BE2C (cell line): ENCODE data around the gene CBLB.
A peak's percentile ranks its signal among the peaks of the same experiment; 100 is the strongest.

Source experiments
- DNase-seq: peaks from one replicate; pipeline ENCODE4 v3.0.0-alpha.2; 2020
- H3K27me3 ChIP-seq: fragments of 250-450 bp; sonication (Bioruptor Pico); 2 replicates; pipeline ENCODE4 v1.5.1; 2020; ENCODE audit warnings: mild to moderate bottlenecking
- H3K36me3 ChIP-seq: fragments of 250-450 bp; sonication (Bioruptor Pico); 2 replicates; pipeline ENCODE4 v1.5.1; 2020; ENCODE audit warnings: mild to moderate bottlenecking
- H3K4me1 ChIP-seq: fragments of 250-450 bp; sonication (Bioruptor Pico); 2 replicates; pipeline ENCODE4 v1.5.1; 2020
- H3K4me3 ChIP-seq: 2 replicates; pipeline ENCODE4 v1.5.1; 2011; ENCODE audit warnings: low read depth, low read length
- H3K9me3 ChIP-seq: fragments of 250-450 bp; sonication (Bioruptor Pico); 2 replicates; pipeline ENCODE4 v1.5.1; 2020
- TF ChIP-seq, protein P1 (sequence below): IDR thresholded peaks from 2 replicates; pipeline ENCODE4 v1.5.1; 2012; ENCODE audit warnings: mild to moderate bottlenecking, low read depth, low read length

Gene CBLB

DNA sequence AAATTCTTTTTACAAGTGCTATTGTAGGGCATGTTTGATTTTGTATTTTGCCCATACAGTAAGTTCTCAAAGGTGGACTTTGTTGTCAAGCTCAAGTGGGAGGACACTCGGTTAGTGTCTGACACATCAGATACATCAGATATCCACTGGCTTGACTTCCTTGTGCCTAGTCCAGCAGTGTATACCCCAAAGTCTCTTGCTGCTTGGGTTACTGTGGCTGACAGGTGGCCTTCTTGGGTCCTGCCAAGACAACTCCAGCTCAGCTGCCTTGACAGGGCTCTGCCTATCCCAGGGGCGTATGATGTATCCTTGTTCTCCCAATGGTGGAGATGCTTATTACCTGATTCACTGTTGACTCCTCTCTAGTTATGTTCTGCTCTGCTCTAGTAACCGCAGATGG, 214.9 kb downstream of the CBLB start:
- H3K4me3 ChIP-seq = no peak overlapping the region
- peaks cover 3% of the 10 kb centered on the region; the same call in 1 of the 2 replicates for H3K4me1 ChIP-seq
- TF ChIP-seq, protein P1, sequence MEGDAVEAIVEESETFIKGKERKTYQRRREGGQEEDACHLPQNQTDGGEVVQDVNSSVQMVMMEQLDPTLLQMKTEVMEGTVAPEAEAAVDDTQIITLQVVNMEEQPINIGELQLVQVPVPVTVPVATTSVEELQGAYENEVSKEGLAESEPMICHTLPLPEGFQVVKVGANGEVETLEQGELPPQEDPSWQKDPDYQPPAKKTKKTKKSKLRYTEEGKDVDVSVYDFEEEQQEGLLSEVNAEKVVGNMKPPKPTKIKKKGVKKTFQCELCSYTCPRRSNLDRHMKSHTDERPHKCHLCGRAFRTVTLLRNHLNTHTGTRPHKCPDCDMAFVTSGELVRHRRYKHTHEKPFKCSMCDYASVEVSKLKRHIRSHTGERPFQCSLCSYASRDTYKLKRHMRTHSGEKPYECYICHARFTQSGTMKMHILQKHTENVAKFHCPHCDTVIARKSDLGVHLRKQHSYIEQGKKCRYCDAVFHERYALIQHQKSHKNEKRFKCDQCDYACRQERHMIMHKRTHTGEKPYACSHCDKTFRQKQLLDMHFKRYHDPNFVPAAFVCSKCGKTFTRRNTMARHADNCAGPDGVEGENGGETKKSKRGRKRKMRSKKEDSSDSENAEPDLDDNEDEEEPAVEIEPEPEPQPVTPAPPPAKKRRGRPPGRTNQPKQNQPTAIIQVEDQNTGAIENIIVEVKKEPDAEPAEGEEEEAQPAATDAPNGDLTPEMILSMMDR = no peak
- no peaks in the 10 kb centered on the region for H3K9me3 ChIP-seq
- no peak for DNase-seq
- no peaks in the 10 kb centered on the region for H3K27me3 ChIP-seq
- H3K36me3 ChIP-seq = peaks cover 6% of the 10 kb centered on the region

DNA sequence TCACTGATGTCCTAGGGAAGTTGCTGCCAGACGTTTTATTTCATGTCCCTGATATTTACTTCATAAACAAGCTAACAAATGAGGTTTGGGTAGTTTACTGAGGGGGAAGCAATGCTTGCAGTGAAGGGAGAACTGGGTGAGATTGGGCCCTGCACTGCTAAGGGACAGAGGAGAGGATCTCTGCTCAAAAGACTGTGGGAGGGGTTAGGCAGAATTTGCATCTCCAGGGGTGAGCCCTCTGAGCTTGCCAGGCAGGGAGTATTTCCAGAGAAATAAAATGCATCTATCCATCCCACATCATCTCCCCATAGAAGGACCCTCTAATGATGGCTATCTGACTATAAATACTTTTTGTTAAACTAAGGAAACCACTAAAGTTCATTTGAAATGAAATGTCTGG, 215.6 kb downstream of the CBLB start:
- H3K4me1 ChIP-seq = peaks cover 3% of the 10 kb centered on the region; the same call in 1 of the 2 replicates
- TF ChIP-seq, protein P1 = no peak
- no peak overlapping the region for H3K4me3 ChIP-seq
- H3K27me3 ChIP-seq = no peaks in the 10 kb centered on the region
- DNase-seq = no peak
- H3K9me3 ChIP-seq = no peaks in the 10 kb centered on the region
- H3K36me3 ChIP-seq = no peaks in the 10 kb centered on the region

GRCh38 chr3:105649480-105649879, 219.3 kb downstream of the CBLB start:
- no peak overlapping the region for H3K4me3 ChIP-seq
- TF ChIP-seq, protein P1 = no peak

DNA sequence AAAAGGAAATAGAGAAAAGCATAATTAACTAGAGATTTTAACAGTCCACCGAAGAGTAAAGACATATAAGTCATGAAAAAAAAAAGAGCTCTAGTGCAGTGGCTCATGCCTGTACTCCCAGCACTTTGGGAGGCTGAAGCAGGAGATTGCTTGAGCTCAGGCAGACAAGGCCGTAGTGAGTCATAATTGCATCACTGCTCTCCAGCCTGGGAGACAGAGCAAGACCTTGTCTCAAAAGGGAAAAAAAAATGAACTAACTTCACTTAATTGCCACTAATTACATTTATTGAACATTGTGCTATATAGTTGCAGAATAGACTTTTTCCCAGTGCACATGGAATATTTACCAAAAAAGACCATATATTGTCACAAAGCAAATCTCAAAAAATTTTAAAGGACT, 221.8 kb downstream of the CBLB start:
- peak; percentile 68 for DNase-seq

More at GRCh38 chr3:105649480-105649879, 219.3 kb downstream of the CBLB start:
- peaks cover 3% of the 10 kb centered on the region for H3K4me1 ChIP-seq
- no peaks in the 10 kb centered on the region for H3K9me3 ChIP-seq
- no peak for DNase-seq
- H3K36me3 ChIP-seq = no peaks in the 10 kb centered on the region
- H3K27me3 ChIP-seq = no peaks in the 10 kb centered on the region

DNA sequence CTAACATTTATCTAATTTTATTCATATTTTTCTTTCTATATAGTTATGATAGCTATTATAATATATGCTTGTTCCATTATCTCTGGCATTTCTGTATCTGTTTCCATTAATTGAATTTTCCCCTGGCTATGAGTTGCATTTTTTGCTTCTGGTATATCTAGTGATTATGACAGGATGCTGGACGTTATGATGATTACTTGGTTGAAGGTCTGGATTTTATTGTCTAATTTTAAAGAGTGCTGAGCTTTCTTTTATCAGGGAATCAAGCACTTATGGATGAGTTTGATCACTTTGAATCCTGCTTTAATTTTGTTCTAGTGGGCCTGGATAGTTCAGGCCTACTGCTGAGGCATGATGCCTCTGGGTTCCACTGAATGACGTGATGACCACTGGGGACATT, 229.7 kb downstream of the CBLB start:
- peaks cover 5% of the 10 kb centered on the region for H3K4me1 ChIP-seq
- no peak overlapping the region for H3K4me3 ChIP-seq
- TF ChIP-seq, protein P1 = no peak
- no peaks in the 10 kb centered on the region for H3K9me3 ChIP-seq
- no peaks in the 10 kb centered on the region for H3K27me3 ChIP-seq
- peak; percentile 74 for DNase-seq
- no peaks in the 10 kb centered on the region for H3K36me3 ChIP-seq

More for the DNA sequence above, 221.8 kb downstream of the CBLB start:
- Histone ChIP-seq H3K36me3 (no peaks in the 10 kb centered on the region), H3K4me3 (no peak overlapping the region), H3K27me3 (no peaks in the 10 kb centered on the region), H3K9me3 (no peaks in the 10 kb centered on the region), H3K4me1 (peaks cover 3% of the 10 kb centered on the region)
- TF ChIP-seq, protein P1 = no peak

DNA sequence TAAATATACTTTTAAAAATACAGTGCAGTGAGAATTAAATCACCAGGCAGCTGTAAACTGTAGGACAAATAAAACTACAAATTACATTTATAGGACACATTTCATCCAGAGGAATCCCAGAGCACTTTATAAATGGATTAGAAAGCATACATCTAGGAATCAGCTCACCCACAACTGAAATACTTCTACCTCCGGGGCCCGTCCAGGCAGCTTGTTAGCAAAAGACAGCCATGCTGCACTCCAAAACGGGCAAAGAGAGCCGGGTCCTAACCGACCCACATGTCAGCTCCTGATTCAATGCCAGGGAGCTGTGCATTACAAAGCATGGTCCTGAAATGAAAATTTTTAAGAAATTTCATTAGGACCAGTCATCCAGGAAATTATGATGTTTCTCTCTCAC, 234.1 kb downstream of the CBLB start:
- Histone ChIP-seq H3K27me3 (no peaks in the 10 kb centered on the region), H3K9me3 (no peaks in the 10 kb centered on the region), H3K4me1 (peaks cover 6% of the 10 kb centered on the region), H3K36me3 (no peaks in the 10 kb centered on the region), H3K4me3 (no peak overlapping the region)
- TF ChIP-seq, protein P1 = no peak
- peak; percentile 40 for DNase-seq
